Natural killer cell (primary cell): Measurements from ENCODE around the gene SKAP1. TPM values are rescaled to one million over a fixed set of nuclear protein-coding genes. Genes with fewer than 3 reads are reported as not detected.

ENCODE experiments used
- ATAC-seq, 3 donors: fragments of 150-1000 bp in 2 of 3; fragments of 200-7000 bp in 1 of 3; cut with Tn5 transposase; 1 replicate in 1 of 3; 2 replicates in 2 of 3; pipeline ENCODE4 v1.10.0; 2021; ENCODE audit warnings: mild to moderate bottlenecking in 2 of 3, moderate library complexity in 2 of 3
- DNase-seq, 2 donors: peaks; one replicate each; pipeline versions ENCODE4 v3.0.0 to v3.0.0-alpha.2; 2013 to 2021; ENCODE audit warnings: mixed read lengths in 1 of 2
- H3K27ac ChIP-seq: one replicate; pipeline ENCODE4 v1.5.1; 2013; ENCODE audit warnings: mild to moderate bottlenecking, low read length
- H3K27me3 ChIP-seq: one replicate; pipeline ENCODE4 v1.6.1; 2013; ENCODE audit warnings: low read length; ENCODE audit not compliant: control insufficient read depth, insufficient read depth
- H3K36me3 ChIP-seq: one replicate; pipeline ENCODE4 v1.6.1; 2013; ENCODE audit warnings: low read length; ENCODE audit not compliant: control insufficient read depth, insufficient read depth
- H3K4me1 ChIP-seq: one replicate; pipeline ENCODE4 v1.6.1; 2013; ENCODE audit warnings: low read length; ENCODE audit not compliant: control insufficient read depth, insufficient read depth
- H3K4me3 ChIP-seq: one replicate; pipeline ENCODE4 v1.5.1; 2013; ENCODE audit warnings: low read length
- H3K9me3 ChIP-seq: one replicate; pipeline ENCODE4 v1.6.1; 2013; ENCODE audit warnings: low read length; ENCODE audit not compliant: control insufficient read depth, insufficient read depth
- H3K27ac Mint-ChIP-seq, 2 donors: one replicate each; pipeline ENCODE4 v1.8.0; 2022; ENCODE audit warnings: mild to moderate bottlenecking in 2 of 2, mixed read lengths in 2 of 2, moderate library complexity in 1 of 2
- H3K27me3 Mint-ChIP-seq, 2 donors: one replicate each; pipeline ENCODE4 v1.8.0; 2022; ENCODE audit warnings: low read depth in 2 of 2, mixed read lengths in 2 of 2
- H3K36me3 Mint-ChIP-seq: one replicate; pipeline ENCODE4 v1.8.0; 2022; ENCODE audit warnings: mixed read lengths
- H3K4me1 Mint-ChIP-seq, 2 donors: one replicate each; pipeline ENCODE4 v1.8.0; 2022; ENCODE audit warnings: mixed read lengths in 2 of 2
- H3K4me3 Mint-ChIP-seq: one replicate; pipeline ENCODE4 v1.8.0; 2022; ENCODE audit warnings: mild to moderate bottlenecking, moderate library complexity, mixed read lengths
- H3K9me3 Mint-ChIP-seq, 2 donors: one replicate each; pipeline ENCODE4 v1.8.0; 2022; ENCODE audit warnings: mixed read lengths in 2 of 2
- WGBS: methylation state at CpG from one replicate; pipeline ENCODE4 v1.1.7; 2013; ENCODE audit warnings: missing lambda C conversion rate; ENCODE audit not compliant: insufficient coverage; 5-methylcytosine and 5-hydroxymethylcytosine counted together
- intact Hi-C: fragments of 100-400 bp; cut with micrococcal nuclease; formaldehyde crosslinking; loops from one replicate; pipeline ENCODE4 v1.14.2; 2022
- total RNA-seq, 4 donors: library from RNA; stranded (reverse); fragments of 120-200 nt in 1 of 4; gene quantifications; one replicate each; pipeline versions ENCODE4 v1.2.3 to v1.2.4, GENCODE V29; 2013 to 2022
- TF ChIP-seq, protein P1 (sequence below): fragments of 200-600 bp; IDR thresholded peaks from one replicate; pipeline ENCODE4 v1.8.0; 2022; ENCODE audit warnings: antibody characterized with exemption

Gene SKAP1
- total RNA-seq, 3 donors from 2014 or later (not counting 1 experiment from before 2014, with no cell fraction given), result 168 to 227 (median 190) TPM

DNA sequence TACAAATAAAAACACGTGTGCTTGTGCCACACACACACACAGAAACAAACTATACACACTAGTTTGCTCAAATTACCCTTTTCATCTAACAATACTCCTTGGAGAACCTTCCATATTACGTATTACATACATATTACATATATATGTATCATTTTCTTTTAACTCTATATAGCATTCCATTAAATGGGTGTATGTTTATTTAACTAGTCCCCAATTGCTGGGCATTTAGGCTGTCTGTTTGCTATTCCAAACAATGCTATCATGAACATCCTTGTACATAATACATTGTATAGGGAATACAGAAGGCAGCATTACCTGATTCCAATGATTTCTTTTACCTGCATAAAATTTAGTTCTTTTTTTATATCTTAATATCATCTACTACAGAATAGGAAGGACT, 73.1 kb downstream of the SKAP1 start:
- ATAC-seq (no peak), DNase-seq (no peak)
- TF ChIP-seq, protein P1, sequence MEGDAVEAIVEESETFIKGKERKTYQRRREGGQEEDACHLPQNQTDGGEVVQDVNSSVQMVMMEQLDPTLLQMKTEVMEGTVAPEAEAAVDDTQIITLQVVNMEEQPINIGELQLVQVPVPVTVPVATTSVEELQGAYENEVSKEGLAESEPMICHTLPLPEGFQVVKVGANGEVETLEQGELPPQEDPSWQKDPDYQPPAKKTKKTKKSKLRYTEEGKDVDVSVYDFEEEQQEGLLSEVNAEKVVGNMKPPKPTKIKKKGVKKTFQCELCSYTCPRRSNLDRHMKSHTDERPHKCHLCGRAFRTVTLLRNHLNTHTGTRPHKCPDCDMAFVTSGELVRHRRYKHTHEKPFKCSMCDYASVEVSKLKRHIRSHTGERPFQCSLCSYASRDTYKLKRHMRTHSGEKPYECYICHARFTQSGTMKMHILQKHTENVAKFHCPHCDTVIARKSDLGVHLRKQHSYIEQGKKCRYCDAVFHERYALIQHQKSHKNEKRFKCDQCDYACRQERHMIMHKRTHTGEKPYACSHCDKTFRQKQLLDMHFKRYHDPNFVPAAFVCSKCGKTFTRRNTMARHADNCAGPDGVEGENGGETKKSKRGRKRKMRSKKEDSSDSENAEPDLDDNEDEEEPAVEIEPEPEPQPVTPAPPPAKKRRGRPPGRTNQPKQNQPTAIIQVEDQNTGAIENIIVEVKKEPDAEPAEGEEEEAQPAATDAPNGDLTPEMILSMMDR, result no peak
- H3K4me1 Mint-ChIP-seq, result peaks cover 8 to 14% of the 10 kb centered on the region in 2 donors
- no peaks in the 10 kb centered on the region for H3K27me3 ChIP-seq
- H3K9me3 Mint-ChIP-seq, result no peaks in the 10 kb centered on the region
- intact Hi-C loops, result no loop called here
- H3K4me3 ChIP-seq, result no peak overlapping the region
- no peaks in the 10 kb centered on the region for H3K36me3 Mint-ChIP-seq
- H3K4me3 Mint-ChIP-seq, result no peak overlapping the region
- no peaks in the 10 kb centered on the region for H3K9me3 ChIP-seq
- H3K36me3 ChIP-seq, result peaks cover 5% of the 10 kb centered on the region
- no peak overlapping the region for H3K27ac ChIP-seq
- H3K27me3 Mint-ChIP-seq, result no peaks in the 10 kb centered on the region
- 94% methylated on average over 1 of the region's 2 CpGs for WGBS
- H3K27ac Mint-ChIP-seq, result peak overlapping the region in 1 of 2 donors; percentile 74
- no peaks in the 10 kb centered on the region for H3K4me1 ChIP-seq

DNA sequence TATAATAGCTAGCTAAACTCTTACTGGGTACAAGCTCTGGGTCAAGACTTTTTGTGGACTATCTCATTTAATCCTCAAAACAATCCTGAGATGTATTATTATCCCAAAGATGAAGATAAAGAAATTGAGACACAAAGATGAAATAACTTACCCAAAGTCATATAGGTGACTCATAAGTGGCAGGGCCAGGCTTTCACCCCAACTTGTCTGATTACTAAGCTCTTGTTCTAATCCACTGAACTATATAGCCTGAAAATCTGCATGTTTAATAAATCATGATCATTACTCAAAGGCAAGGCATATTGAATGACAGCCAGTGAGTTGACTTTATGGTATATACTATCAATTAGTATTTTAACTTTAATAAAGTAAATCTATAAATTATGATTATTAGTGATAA, 77.4 kb downstream of the SKAP1 start:
- H3K4me1 ChIP-seq, result no peaks in the 10 kb centered on the region
- no peaks in the 10 kb centered on the region for H3K27me3 ChIP-seq
- TF ChIP-seq, protein P1, result no peak
- no peak overlapping the region for H3K27ac ChIP-seq
- Mint-ChIP-seq H3K4me3 (no peak overlapping the region), H3K9me3 (no peaks in the 10 kb centered on the region), H3K27ac (no peak overlapping the region), H3K4me1 (peaks cover 7 to 18% of the 10 kb centered on the region in 2 donors), H3K27me3 (no peaks in the 10 kb centered on the region), H3K36me3 (no peaks in the 10 kb centered on the region)
- H3K36me3 ChIP-seq, result peaks cover 3% of the 10 kb centered on the region
- DNase-seq, result no peak
- no peaks in the 10 kb centered on the region for H3K9me3 ChIP-seq
- no peak overlapping the region for H3K4me3 ChIP-seq
- no peak for ATAC-seq
- intact Hi-C loops, result loop anchor here (1.0 kb wide), 1 partner anchor 105 kb away; no protein-coding TSS in a partner anchor

DNA sequence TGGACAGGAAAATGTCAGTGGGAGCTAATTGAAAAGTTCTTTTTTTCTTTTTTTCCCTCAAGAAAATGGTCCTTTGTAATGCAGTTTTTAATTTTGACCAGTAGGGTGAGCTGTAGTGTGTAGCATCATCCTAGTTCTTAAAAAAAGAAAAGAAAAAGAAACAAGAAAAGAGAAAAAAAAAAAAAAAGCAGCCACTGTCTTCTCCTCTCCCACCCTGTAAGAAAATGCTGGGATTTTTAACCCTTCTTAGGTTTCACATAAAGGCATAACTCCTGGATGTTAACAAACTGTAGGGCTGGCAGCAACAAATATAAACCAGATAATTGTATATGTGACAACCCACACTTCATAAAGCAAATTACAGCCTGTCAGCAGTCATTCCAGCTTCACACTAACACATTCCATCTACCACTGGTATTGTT, 78.1 kb downstream of the SKAP1 start:
- no peaks in the 10 kb centered on the region for H3K36me3 Mint-ChIP-seq
- TF ChIP-seq, protein P1, result peak; percentile 80
- H3K4me3 ChIP-seq, result no peak overlapping the region
- peak overlapping the region; percentile 27 to 51 for H3K27ac Mint-ChIP-seq
- no peaks in the 10 kb centered on the region for H3K9me3 ChIP-seq
- ATAC-seq (peak; percentile 52 to 84 (median 69)), DNase-seq (peak in 1 of 2 donors; percentile 72)
- H3K27me3 Mint-ChIP-seq, result no peaks in the 10 kb centered on the region
- intact Hi-C loops, result loop anchor here (1.0 kb wide), 1 partner anchor 105 kb away; no protein-coding TSS in a partner anchor
- H3K27me3 ChIP-seq, result no peaks in the 10 kb centered on the region
- no peak overlapping the region for H3K4me3 Mint-ChIP-seq
- no peaks in the 10 kb centered on the region for H3K9me3 Mint-ChIP-seq
- H3K27ac ChIP-seq, result no peak overlapping the region
- peaks cover 7 to 18% of the 10 kb centered on the region in 2 donors for H3K4me1 Mint-ChIP-seq
- peaks cover 3% of the 10 kb centered on the region for H3K36me3 ChIP-seq
- H3K4me1 ChIP-seq, result no peaks in the 10 kb centered on the region

DNA sequence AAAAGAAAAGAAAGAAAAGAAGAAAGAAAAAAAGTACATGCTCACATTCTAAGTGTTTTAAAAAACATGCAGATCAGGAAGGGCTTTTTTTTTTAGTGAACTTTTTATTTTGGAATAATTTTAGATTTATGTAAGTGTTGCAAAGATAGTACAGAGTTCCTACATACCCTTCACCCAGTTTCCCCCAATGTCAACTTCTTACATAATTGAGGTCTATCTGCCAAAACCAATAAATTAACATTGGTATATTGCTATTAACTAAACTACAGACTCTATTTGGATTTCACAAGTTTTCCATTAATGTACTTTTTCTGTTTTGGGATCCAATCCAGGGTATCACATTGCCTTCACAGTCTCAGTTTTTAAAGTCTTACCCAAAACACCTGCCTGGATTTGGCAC, 81.7 kb downstream of the SKAP1 start:
- peaks cover 29% of the 10 kb centered on the region for H3K36me3 ChIP-seq
- no peak overlapping the region for H3K4me3 ChIP-seq
- Mint-ChIP-seq H3K27me3 (no peaks in the 10 kb centered on the region), H3K27ac (peak overlapping the region; percentile 25 to 45), H3K36me3 (peaks cover 6% of the 10 kb centered on the region), H3K9me3 (no peaks in the 10 kb centered on the region), H3K4me1 (peaks cover 15 to 30% of the 10 kb centered on the region in 2 donors), H3K4me3 (no peak overlapping the region)
- no peak overlapping the region for H3K27ac ChIP-seq
- H3K4me1 ChIP-seq, result no peaks in the 10 kb centered on the region
- no peaks in the 10 kb centered on the region for H3K27me3 ChIP-seq
- ATAC-seq (no peak), DNase-seq (no peak)
- H3K9me3 ChIP-seq, result no peaks in the 10 kb centered on the region
- intact Hi-C loops, result no loop called here
- TF ChIP-seq, protein P1, result no peak
